Ascending aorta (tissue), 2 donors: ENCODE measurements around the gene ABCC8. TPM values are rescaled to one million over a fixed set of nuclear protein-coding genes. Genes with fewer than 3 reads are reported as not detected.

Experiments used
- DNase-seq, 2 donors: peaks; one replicate each; pipeline ENCODE4 v3.0.0-alpha.2; 2019; ENCODE audit warnings: low spot score in 2 of 2
- H3K27ac ChIP-seq, 2 donors: fragments of 200-600 bp; sonication (generic); one replicate each; pipeline ENCODE4 v1.5.1; 2016 to 2017; ENCODE audit warnings: mild to moderate bottlenecking in 1 of 2
- H3K27me3 ChIP-seq: fragments of 200-600 bp; sonication (generic); one replicate; pipeline ENCODE4 v1.5.1; 2017
- H3K36me3 ChIP-seq, 2 donors: fragments of 200-600 bp; sonication (generic); one replicate each; pipeline ENCODE4 v1.5.1; 2016
- H3K4me1 ChIP-seq, 2 donors: fragments of 200-600 bp; sonication (generic); one replicate each; pipeline ENCODE4 v1.5.1; 2016 to 2017; ENCODE audit warnings: mild to moderate bottlenecking in 1 of 2
- H3K4me3 ChIP-seq, 2 donors: fragments of 200-600 bp; sonication (generic); one replicate each; pipeline ENCODE4 v1.5.1; 2016 to 2017; ENCODE audit warnings: mild to moderate bottlenecking in 1 of 2
- H3K9me3 ChIP-seq, 2 donors: fragments of 200-600 bp; sonication (generic); one replicate each; pipeline ENCODE4 v1.5.1; 2016
- intact Hi-C: fragments of 100-400 bp; cut with DNase I; formaldehyde crosslinking; loops from one replicate; pipeline ENCODE4 v1.15.1; 2023
- total RNA-seq: library from RNA; depleted of rRNA; stranded (reverse); fragments of >200 nt; gene quantifications from one replicate; pipeline ENCODE4 v1.1.0, GENCODE V29; 2016
- TF ChIP-seq, protein P1 (sequence below), 3 experiments: fragments of 200-600 bp in 2 of 3; fragments of 450-650 bp in 1 of 3; sonication (generic) in 2 of 3; IDR thresholded peaks; one replicate each; pipeline ENCODE4 v1.5.1; 2016 to 2019; ENCODE audit warnings: antibody characterized with exemption in 3 of 3, mild to moderate bottlenecking in 1 of 3, moderate library complexity in 1 of 3

Gene ABCC8
- total RNA-seq, 1 donor from 2014 or later, result not detected

- Histone ChIP-seq H3K9me3 (no peaks in the 10 kb centered on the region), H3K36me3 (no peaks in the 10 kb centered on the region), H3K27ac (no peak overlapping the region), H3K4me1 (peaks cover 3 to 4% of the 10 kb centered on the region in 2 donors), H3K4me3 (no peak overlapping the region), H3K27me3 (no peaks in the 10 kb centered on the region)
- intact Hi-C loops, result no loop called here
- DNase-seq, result no peak
- TF ChIP-seq, protein P1, sequence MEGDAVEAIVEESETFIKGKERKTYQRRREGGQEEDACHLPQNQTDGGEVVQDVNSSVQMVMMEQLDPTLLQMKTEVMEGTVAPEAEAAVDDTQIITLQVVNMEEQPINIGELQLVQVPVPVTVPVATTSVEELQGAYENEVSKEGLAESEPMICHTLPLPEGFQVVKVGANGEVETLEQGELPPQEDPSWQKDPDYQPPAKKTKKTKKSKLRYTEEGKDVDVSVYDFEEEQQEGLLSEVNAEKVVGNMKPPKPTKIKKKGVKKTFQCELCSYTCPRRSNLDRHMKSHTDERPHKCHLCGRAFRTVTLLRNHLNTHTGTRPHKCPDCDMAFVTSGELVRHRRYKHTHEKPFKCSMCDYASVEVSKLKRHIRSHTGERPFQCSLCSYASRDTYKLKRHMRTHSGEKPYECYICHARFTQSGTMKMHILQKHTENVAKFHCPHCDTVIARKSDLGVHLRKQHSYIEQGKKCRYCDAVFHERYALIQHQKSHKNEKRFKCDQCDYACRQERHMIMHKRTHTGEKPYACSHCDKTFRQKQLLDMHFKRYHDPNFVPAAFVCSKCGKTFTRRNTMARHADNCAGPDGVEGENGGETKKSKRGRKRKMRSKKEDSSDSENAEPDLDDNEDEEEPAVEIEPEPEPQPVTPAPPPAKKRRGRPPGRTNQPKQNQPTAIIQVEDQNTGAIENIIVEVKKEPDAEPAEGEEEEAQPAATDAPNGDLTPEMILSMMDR (IDR thresholded peaks at IDR 0.05), result no peak
Measured at GRCh38 chr11:17391493-17392355, 84.9 kb downstream of the ABCC8 start.

DNA sequence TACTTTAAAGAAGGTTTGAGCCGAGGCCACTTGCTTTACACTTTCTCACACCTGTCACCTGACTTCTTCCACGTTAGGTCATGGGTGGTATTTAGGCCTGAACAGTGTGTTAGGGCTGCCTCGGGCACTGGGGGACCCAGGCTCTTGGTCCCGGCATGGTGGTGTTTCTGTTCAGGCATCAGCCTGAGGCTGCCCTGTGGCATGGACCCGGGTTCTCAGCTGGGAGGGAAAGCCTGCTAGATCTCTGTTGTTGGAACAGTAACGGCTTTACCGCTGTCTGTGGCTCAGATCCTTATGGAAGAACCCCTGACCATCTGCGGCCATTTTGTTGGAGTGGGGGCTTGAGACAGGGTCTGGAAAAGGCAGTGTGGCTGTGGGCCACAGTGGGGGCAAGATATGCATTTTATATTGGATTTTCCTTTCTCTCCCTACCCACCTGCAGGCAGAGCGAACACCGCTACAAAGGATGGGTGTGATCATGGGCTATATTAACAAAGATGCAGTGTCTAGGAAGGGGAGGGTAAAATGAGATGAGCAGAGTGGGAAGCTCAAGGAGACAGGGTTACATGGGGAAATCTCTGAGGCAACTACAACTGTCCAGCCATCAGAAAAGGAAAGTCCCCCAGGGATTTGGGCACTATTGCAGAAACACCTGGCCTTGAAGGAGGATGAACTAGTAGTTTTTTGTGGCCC is 86.5 kb downstream of the ABCC8 start:
- intact Hi-C loops, result loop anchor here (5.0 to 10.0 kb wide), 2 partner anchors 183 to 585 kb away; partner anchors contain the start of gene PIK3C2A
- TF ChIP-seq, protein P1 (IDR thresholded peaks at IDR 0.05), result no peak
- H3K27me3 ChIP-seq, result no peaks in the 10 kb centered on the region
- H3K36me3 ChIP-seq, result no peaks in the 10 kb centered on the region
- no peak for DNase-seq
- H3K27ac ChIP-seq, result no peak overlapping the region
- peaks cover 7 to 8% of the 10 kb centered on the region in 2 donors for H3K4me1 ChIP-seq
- peak overlapping the region in 1 of 2 donors; percentile 67 for H3K4me3 ChIP-seq
- no peaks in the 10 kb centered on the region for H3K9me3 ChIP-seq

DNA sequence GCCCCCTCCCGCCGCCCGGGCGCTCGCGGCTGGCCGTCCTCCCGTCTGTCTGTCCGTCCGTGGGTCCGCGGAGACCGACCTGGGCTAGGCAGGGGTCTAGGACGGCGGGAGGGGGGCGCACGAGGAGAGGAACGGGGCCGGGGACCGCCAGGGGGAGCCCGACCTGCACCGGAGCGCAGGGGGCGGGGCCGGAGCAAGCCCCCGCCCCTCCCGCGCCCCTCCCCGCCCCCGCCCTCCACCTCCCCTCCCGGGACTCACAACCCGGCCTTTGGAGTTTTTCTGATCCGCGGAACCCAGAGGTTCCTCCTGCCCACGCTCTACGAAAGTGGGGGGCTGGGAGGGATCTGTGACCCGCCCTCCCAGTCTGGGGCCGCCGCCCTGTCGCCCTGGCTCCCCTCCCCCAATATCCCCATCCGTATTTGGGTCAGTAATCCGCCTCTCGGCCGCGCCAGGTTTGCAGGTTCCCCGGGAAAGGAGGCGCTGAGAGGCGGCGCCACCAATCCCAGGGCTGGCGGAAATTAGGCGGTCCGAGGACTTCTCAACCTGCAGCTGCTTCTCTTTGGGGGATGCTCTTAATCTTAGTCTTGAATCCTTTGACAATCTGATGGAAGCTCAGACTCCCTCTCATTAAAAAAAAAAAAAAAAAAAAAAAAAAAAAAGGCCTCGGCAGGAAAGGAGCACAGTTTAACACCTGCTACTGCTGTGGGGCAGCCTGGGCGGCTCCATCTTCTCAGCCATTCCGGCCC is 87.3 kb downstream of the ABCC8 start:
- intact Hi-C loops, result loop anchor here (5.0 to 10.0 kb wide), 2 partner anchors 182 to 585 kb away; partner anchors contain the start of gene PIK3C2A
- Histone ChIP-seq H3K4me3 (peak overlapping the region; percentile 57 to 67), H3K9me3 (no peaks in the 10 kb centered on the region), H3K4me1 (peaks cover 7 to 8% of the 10 kb centered on the region in 2 donors), H3K36me3 (no peaks in the 10 kb centered on the region), H3K27ac (peak overlapping the region in 1 of 2 donors; percentile 20), H3K27me3 (no peaks in the 10 kb centered on the region)
- peak in 1 of 2 donors; percentile 86 for DNase-seq
- TF ChIP-seq, protein P1 (IDR thresholded peaks at IDR 0.05), result peak; percentile 70 to 88 (median 78)

DNA sequence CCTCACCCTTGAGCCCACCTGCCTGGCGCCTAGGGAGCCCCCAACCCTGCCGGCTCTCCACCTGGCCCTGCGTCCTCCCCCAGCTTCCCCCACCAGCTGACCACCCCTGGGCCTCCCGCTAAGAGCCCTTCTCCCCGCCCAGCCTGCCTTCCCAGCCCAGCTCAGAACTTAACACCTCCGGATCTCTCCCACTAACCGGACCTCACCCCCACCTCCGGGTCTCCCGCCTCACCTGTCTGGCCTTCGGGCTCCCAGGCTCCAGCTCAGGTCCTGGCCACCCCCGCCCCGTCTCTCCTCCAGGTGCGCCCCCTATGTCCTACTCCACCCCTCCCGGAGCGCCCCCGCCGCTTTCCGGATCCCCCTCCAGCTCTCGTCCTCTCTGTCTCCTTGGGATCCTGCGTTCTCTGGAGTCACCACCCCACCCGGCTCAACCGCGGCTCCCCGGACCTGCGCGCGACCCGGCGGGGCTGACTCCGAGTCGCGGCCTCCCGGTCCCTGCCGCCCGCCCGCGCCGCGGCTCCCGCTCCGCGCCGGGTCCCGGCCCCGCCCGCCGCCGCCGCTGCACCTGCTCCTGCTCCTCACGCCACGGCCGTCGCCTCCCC is 87.9 kb downstream of the ABCC8 start, which contains the start of gene KCNJ11:
TSS of gene KCNJ11 (minus strand) at position 51 of the 602 bp plus-strand sequence. CDS start 568 bp downstream, outside the sequence.
- intact Hi-C loops, result loop anchor here (5.0 to 10.0 kb wide), 2 partner anchors 181 to 586 kb away; partner anchors contain the start of gene PIK3C2A
- Histone ChIP-seq H3K4me1 (peaks cover 7 to 8% of the 10 kb centered on the region in 2 donors), H3K9me3 (no peaks in the 10 kb centered on the region), H3K27ac (peak within 1 kb of the TSS in 1 of 2 donors; percentile 20), H3K36me3 (no peaks in the 10 kb centered on the region), H3K27me3 (no peaks in the 10 kb centered on the region), H3K4me3 (peak within 1 kb of the TSS; percentile 57 to 67)
- TF ChIP-seq, protein P1 (IDR thresholded peaks at IDR 0.05), result no peak
- DNase-seq, result no peak

- H3K27me3 ChIP-seq, result no peaks in the 10 kb centered on the region
- no peaks in the 10 kb centered on the region for H3K36me3 ChIP-seq
- intact Hi-C loops, result loop anchor here (5.0 to 10.0 kb wide), 2 partner anchors 181 to 587 kb away; partner anchors contain the start of gene PIK3C2A
- DNase-seq, result no peak
- TF ChIP-seq, protein P1 (IDR thresholded peaks at IDR 0.05), result no peak
- H3K9me3 ChIP-seq, result no peaks in the 10 kb centered on the region
- no peak overlapping the region for H3K27ac ChIP-seq
- H3K4me3 ChIP-seq, result no peak overlapping the region
- peaks cover 7 to 8% of the 10 kb centered on the region in 2 donors for H3K4me1 ChIP-seq
Measured at GRCh38 chr11:17387811-17388210, 88.8 kb downstream of the ABCC8 start.
